ENCODE data around the gene ARSA. TPM values are rescaled to one million over a fixed set of nuclear protein-coding genes. Genes with fewer than 3 reads are reported as not detected.
"Not testable (repeated sequence)": the region's sequence is repeated elsewhere in the genome, so short reads cannot be mapped to it uniquely, and the experiment has no call there.

The ARSA gene
- total RNA-seq, 1 donor from 2014 or later: 39.8 TPM

DNA sequence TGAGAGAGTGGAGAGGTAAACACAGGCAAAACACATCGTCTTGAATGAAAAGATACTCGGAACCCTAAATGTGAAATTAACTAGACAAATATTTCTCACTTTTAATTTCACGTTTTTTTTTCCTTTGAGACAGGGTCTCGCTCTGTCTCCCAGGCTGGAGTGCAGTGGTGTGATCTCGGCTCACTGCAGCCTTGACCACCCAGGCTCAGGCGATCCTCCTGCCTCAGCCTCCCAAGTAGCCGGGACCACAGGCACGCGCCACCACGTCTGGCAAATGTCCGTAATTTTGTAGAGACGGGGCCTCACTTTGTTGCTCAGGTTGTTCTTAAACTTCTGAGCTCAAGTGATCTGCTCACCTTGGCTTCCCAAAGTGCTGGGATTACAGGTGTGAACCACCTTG lies 37.3 kb upstream of the ARSA start:
- TF ChIP-seq, protein P1, sequence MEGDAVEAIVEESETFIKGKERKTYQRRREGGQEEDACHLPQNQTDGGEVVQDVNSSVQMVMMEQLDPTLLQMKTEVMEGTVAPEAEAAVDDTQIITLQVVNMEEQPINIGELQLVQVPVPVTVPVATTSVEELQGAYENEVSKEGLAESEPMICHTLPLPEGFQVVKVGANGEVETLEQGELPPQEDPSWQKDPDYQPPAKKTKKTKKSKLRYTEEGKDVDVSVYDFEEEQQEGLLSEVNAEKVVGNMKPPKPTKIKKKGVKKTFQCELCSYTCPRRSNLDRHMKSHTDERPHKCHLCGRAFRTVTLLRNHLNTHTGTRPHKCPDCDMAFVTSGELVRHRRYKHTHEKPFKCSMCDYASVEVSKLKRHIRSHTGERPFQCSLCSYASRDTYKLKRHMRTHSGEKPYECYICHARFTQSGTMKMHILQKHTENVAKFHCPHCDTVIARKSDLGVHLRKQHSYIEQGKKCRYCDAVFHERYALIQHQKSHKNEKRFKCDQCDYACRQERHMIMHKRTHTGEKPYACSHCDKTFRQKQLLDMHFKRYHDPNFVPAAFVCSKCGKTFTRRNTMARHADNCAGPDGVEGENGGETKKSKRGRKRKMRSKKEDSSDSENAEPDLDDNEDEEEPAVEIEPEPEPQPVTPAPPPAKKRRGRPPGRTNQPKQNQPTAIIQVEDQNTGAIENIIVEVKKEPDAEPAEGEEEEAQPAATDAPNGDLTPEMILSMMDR (IDR thresholded peaks at IDR 0.05): no peak
- Mint-ChIP-seq H3K4me3 (ENCODE audit: unreplicated experiment) (no peak overlapping the region), H3K27me3 (ENCODE audit: low read depth) (peaks cover 3% of the 10 kb centered on the region), H3K36me3 (ENCODE audit: low read depth) (no peaks in the 10 kb centered on the region), H3K4me1 (ENCODE audit: low read depth) (no peaks in the 10 kb centered on the region), H3K9me3 (ENCODE audit: low read depth) (no peaks in the 10 kb centered on the region), H3K27ac (ENCODE audit: unreplicated experiment) (no peak overlapping the region)
- peak; percentile 29 for DNase-seq (ENCODE audit: low spot score)

DNA sequence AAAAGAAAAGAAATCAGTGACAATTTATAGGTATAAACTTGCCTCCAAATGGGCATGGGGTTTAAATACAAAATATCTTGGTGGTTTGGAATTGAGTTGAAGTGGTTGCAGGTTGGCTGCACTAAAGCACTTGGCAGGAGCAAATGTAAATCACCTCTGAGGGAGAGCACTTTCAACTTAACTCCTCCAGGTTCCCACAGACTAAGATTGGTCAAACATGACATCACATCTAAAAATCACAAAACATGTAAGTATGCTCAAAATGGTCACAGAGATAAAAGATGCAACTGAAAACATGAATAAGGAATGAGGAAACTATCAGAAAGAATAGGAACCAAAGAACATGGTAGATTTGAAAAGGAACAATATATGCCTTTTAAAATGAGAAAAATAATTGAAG lies 32.4 kb upstream of the ARSA start:
- Mint-ChIP-seq H3K9me3 (ENCODE audit: low read depth) (no peaks in the 10 kb centered on the region), H3K4me3 (ENCODE audit: unreplicated experiment) (no peak overlapping the region), H3K27ac (ENCODE audit: unreplicated experiment) (no peak overlapping the region), H3K4me1 (ENCODE audit: low read depth) (peaks cover 14% of the 10 kb centered on the region), H3K27me3 (ENCODE audit: low read depth) (no peaks in the 10 kb centered on the region), H3K36me3 (ENCODE audit: low read depth) (no peaks in the 10 kb centered on the region)
- DNase-seq (ENCODE audit: low spot score): no peak
- TF ChIP-seq, protein P1 (IDR thresholded peaks at IDR 0.05): no peak

DNA sequence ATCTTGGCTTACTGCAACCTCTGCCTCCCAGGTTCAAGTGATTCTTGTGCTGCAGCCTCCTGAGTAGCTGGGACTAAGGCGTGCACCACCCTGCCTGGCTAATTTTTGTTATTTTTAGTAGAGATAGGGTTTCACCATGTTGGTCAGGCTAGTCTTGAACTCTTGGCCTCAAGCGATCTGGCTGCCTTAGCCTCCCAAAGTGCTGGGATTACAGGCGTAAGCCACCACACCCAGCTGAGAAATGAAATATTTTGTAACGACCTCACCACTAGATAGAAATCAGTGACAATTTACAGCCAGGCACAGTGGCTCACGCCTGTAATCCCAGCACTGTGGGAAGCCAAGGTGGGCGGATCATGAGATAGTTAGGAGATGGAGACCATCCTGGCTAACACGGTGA lies 31.8 kb upstream of the ARSA start:
- H3K27ac Mint-ChIP-seq (ENCODE audit: unreplicated experiment); H3K27me3 Mint-ChIP-seq (ENCODE audit: low read depth); DNase-seq (ENCODE audit: low spot score); H3K4me3 Mint-ChIP-seq (ENCODE audit: unreplicated experiment); H3K36me3 Mint-ChIP-seq (ENCODE audit: low read depth); H3K9me3 Mint-ChIP-seq (ENCODE audit: low read depth): not testable (repeated sequence)
- peaks cover 14% of the 10 kb centered on the region for H3K4me1 Mint-ChIP-seq (ENCODE audit: low read depth)

DNA sequence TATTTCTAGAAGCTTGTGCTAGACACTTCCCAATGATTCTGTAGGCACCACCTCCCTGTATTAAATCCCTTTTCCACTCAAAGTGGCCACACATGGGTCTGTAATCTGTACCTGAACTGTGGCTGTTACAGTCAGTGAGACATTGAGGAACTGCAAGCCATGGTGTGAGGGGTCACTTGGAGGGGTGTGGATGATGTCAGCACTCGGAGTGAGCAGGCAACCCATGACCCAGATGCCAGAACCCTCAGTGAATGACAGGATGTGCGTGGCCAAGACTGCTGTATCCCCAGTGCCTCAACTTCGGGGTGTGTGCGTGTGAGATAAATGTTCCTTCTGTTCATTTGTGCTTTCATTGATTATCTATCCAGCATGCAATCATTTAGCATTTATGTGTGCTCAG lies 30.0 kb upstream of the ARSA start:
- Mint-ChIP-seq H3K27ac (ENCODE audit: unreplicated experiment) (no peak overlapping the region), H3K36me3 (ENCODE audit: low read depth) (no peaks in the 10 kb centered on the region), H3K4me1 (ENCODE audit: low read depth) (peaks cover 14% of the 10 kb centered on the region), H3K9me3 (ENCODE audit: low read depth) (no peaks in the 10 kb centered on the region), H3K4me3 (ENCODE audit: unreplicated experiment) (no peak overlapping the region), H3K27me3 (ENCODE audit: low read depth) (no peaks in the 10 kb centered on the region)
- no peak for DNase-seq (ENCODE audit: low spot score)
- TF ChIP-seq, protein P1 (IDR thresholded peaks at IDR 0.05): no peak

DNA sequence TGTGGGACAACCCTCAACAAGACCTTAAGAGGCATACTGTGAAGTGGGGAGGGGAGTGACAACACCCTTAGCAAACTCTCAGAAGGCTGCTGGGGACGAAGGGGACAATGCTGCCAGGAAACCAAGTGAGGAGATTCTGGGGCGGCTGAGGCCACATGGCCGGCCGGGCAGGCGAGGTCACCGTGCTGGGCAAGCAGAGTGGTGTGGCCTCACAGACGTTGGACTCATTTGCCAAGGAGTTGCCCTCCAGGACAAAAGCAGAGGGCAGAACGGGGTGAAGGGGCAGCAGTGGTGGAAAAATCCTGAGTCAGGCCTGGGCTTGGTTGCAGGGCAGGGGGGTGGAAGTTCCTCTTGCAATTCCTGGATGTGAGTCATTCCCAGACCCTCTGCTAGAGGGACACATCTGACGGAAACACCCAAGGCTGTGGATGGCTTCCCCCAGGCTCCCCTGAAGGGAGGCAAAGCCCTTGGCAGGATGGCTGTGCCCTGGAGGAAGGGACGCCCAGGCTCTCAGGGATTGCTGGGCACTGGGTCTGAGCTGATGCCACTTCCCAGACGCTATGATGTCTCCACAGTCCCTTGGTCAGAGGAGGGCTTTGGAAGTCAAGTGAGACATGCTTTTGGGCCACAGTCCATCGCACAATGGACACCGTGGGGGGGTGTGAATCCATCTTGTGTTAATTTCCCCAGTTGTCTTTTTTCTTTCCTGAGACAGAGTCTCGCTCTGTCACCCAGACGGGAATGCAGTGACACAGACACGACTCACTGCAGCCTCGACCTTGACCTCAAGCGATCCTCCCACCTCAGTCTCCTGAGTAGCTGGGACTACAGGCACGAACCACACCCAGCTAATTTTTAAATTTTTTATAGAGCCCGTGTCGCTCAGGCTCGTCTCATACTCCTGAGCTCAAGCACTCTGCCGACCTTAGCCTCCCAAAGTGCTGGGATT lies 28.4 kb upstream of the ARSA start:
- Mint-ChIP-seq H3K36me3 (ENCODE audit: low read depth) (no peaks in the 10 kb centered on the region), H3K9me3 (ENCODE audit: low read depth) (no peaks in the 10 kb centered on the region), H3K4me1 (ENCODE audit: low read depth) (peaks cover 14% of the 10 kb centered on the region), H3K27me3 (ENCODE audit: low read depth) (no peaks in the 10 kb centered on the region), H3K4me3 (ENCODE audit: unreplicated experiment) (no peak overlapping the region), H3K27ac (ENCODE audit: unreplicated experiment) (peak overlapping the region; percentile 22)
- DNase-seq (ENCODE audit: low spot score): peak; percentile 44
- TF ChIP-seq, protein P1 (IDR thresholded peaks at IDR 0.05): no peak

DNA sequence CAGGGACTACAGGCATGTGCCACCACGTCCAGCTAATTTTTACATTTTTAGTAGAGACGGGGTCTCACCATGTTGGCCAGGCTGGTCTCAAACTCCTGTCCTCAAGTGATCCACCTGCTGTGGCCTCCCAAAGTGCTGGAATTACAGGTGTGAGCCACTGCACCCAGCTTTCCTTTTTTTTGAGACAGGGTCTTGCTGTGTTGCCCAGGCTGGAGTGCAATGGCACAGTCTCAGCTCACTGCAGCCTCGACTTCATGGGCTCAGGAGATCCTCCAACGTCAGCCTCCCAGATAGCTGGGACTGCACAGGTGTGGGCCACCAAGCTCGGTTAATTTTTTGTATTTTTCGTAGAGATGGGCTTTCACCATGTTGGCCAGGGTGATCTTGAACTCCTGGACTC lies 26.7 kb upstream of the ARSA start:
- not testable (repeated sequence) for DNase-seq (ENCODE audit: low spot score); H3K27ac Mint-ChIP-seq (ENCODE audit: unreplicated experiment); H3K36me3 Mint-ChIP-seq (ENCODE audit: low read depth); H3K9me3 Mint-ChIP-seq (ENCODE audit: low read depth); H3K4me3 Mint-ChIP-seq (ENCODE audit: unreplicated experiment); H3K27me3 Mint-ChIP-seq (ENCODE audit: low read depth)
- peaks cover 16% of the 10 kb centered on the region for H3K4me1 Mint-ChIP-seq (ENCODE audit: low read depth)
